ENCODE data around the gene FAM163A. TPM values are rescaled to one million over a fixed set of nuclear protein-coding genes. Genes with fewer than 3 reads are reported as not detected.

Gene FAM163A
- polyA plus RNA-seq, 3 donors, result not detected

GRCh38 chr1:179798864-179799516 is 55.9 kb downstream of the FAM163A start:
- Histone ChIP-seq H3K9ac (ENCODE audit: insufficient read depth, low read length, poor library complexity, severe bottlenecking) (no peak overlapping the region), H3K4me2 (replicated peaks; ENCODE audit: extremely low read depth, low read length, poor library complexity, severe bottlenecking) (no peak overlapping the region), H3K36me3 (replicated peaks in 1 of 2; ENCODE audit: control insufficient read depth in 1 of 2, insufficient read depth in 2 of 2, low read length in 2 of 2) (no peaks in the 10 kb centered on the region), H3K27ac (ENCODE audit: low read depth in 1 of 2, low read length in 2 of 2) (no peak overlapping the region), H3K9me3 (replicated peaks in 1 of 2; ENCODE audit: control insufficient read depth in 1 of 2, insufficient read depth in 1 of 2, low read length in 2 of 2) (no peaks in the 10 kb centered on the region), H2AFZ (ENCODE audit: insufficient read depth, low read depth, low read length, poor library complexity, severe bottlenecking) (no peak overlapping the region), H3K27me3 (ENCODE audit: control insufficient read depth in 2 of 2, insufficient read depth in 2 of 2, low read length in 2 of 2) (no peaks in the 10 kb centered on the region), H3K4me3 (replicated peaks in 1 of 3; ENCODE audit: low read depth in 2 of 3, low read length in 3 of 3) (no peak overlapping the region), H3K79me2 (ENCODE audit: insufficient read depth, low read length) (no peaks in the 10 kb centered on the region), H4K20me1 (ENCODE audit: insufficient read depth, low read length) (no peaks in the 10 kb centered on the region), H3K4me1 (ENCODE audit: control insufficient read depth in 1 of 2, insufficient read depth in 2 of 2, low read length in 2 of 2) (no peaks in the 10 kb centered on the region)
- Mint-ChIP-seq H3K27me3 (ENCODE audit: low read depth in 3 of 3) (peaks cover 0 to 3% (median 2%) of the 10 kb centered on the region in 3 donors), H3K4me3 (no peak overlapping the region), H3K4me1 (peaks cover 7% of the 10 kb centered on the region), H3K9me3 (peaks cover 0 to 1% (median 0%) of the 10 kb centered on the region in 7 donors), H3K36me3 (no peaks in the 10 kb centered on the region), H3K27ac (no peak overlapping the region)
- WGBS (ENCODE audit: insufficient coverage), result 97% methylated on average over 6 of the region's 6 CpGs
- DNase-seq, result no peak
- TF ChIP-seq, protein P1, sequence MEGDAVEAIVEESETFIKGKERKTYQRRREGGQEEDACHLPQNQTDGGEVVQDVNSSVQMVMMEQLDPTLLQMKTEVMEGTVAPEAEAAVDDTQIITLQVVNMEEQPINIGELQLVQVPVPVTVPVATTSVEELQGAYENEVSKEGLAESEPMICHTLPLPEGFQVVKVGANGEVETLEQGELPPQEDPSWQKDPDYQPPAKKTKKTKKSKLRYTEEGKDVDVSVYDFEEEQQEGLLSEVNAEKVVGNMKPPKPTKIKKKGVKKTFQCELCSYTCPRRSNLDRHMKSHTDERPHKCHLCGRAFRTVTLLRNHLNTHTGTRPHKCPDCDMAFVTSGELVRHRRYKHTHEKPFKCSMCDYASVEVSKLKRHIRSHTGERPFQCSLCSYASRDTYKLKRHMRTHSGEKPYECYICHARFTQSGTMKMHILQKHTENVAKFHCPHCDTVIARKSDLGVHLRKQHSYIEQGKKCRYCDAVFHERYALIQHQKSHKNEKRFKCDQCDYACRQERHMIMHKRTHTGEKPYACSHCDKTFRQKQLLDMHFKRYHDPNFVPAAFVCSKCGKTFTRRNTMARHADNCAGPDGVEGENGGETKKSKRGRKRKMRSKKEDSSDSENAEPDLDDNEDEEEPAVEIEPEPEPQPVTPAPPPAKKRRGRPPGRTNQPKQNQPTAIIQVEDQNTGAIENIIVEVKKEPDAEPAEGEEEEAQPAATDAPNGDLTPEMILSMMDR (IDR thresholded peaks at IDR 0.05), result no peak
- intact Hi-C loops (cut with micrococcal nuclease), result no loop called here

DNA sequence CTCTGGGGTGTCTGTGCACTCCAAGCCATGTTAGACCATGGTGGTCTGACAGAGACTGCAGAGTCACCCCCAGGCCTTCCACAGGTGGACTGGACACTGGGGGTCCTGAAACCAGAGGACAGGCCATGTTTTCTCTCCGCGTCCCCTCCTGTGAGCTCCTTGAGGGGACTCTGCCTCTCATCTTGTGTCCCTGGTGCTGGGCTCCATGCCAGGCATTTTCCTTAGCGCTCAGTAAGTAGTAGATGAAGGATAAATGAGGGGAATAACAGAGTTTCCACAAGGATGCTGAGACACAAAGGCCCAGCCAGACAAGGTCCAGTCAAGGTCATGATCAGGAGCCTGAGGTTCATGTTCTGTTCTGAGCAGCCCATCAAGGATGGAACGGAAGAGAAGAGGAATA is 57.4 kb downstream of the FAM163A start:
- 97% methylated on average over 4 of the region's 4 CpGs for WGBS (ENCODE audit: insufficient coverage)
- peaks cover 0 to 1% (median 0%) of the 10 kb centered on the region in 7 donors for H3K9me3 Mint-ChIP-seq
- no peak for DNase-seq
- Histone ChIP-seq H3K9me3 (replicated peaks in 1 of 2; ENCODE audit: control insufficient read depth in 1 of 2, insufficient read depth in 1 of 2, low read length in 2 of 2) (no peaks in the 10 kb centered on the region), H3K4me3 (replicated peaks in 1 of 3; ENCODE audit: low read depth in 2 of 3, low read length in 3 of 3) (no peak overlapping the region), H4K20me1 (ENCODE audit: insufficient read depth, low read length) (no peaks in the 10 kb centered on the region), H3K36me3 (replicated peaks in 1 of 2; ENCODE audit: control insufficient read depth in 1 of 2, insufficient read depth in 2 of 2, low read length in 2 of 2) (no peaks in the 10 kb centered on the region), H3K27me3 (ENCODE audit: control insufficient read depth in 2 of 2, insufficient read depth in 2 of 2, low read length in 2 of 2) (no peaks in the 10 kb centered on the region), H3K9ac (ENCODE audit: insufficient read depth, low read length, poor library complexity, severe bottlenecking) (no peak overlapping the region), H3K79me2 (ENCODE audit: insufficient read depth, low read length) (no peaks in the 10 kb centered on the region), H3K4me2 (replicated peaks; ENCODE audit: extremely low read depth, low read length, poor library complexity, severe bottlenecking) (no peak overlapping the region), H3K4me1 (ENCODE audit: control insufficient read depth in 1 of 2, insufficient read depth in 2 of 2, low read length in 2 of 2) (no peaks in the 10 kb centered on the region), H3K27ac (ENCODE audit: low read depth in 1 of 2, low read length in 2 of 2) (no peak overlapping the region), H2AFZ (ENCODE audit: insufficient read depth, low read depth, low read length, poor library complexity, severe bottlenecking) (no peak overlapping the region)
- no peaks in the 10 kb centered on the region for H3K36me3 Mint-ChIP-seq
- H3K4me3 Mint-ChIP-seq, result no peak overlapping the region
- peaks cover 1 to 5% (median 1%) of the 10 kb centered on the region in 3 donors for H3K27me3 Mint-ChIP-seq (ENCODE audit: low read depth in 3 of 3)
- TF ChIP-seq, protein P1 (IDR thresholded peaks at IDR 0.05), result no peak
- intact Hi-C loops (cut with micrococcal nuclease), result no loop called here
- H3K27ac Mint-ChIP-seq, result no peak overlapping the region
- no peaks in the 10 kb centered on the region for H3K4me1 Mint-ChIP-seq
